ENCODE results near the gene ALKBH1.
"Not testable (repeated sequence)": the region's sequence is repeated elsewhere in the genome, so short reads cannot be mapped to it uniquely, and the experiment has no call there.

ALKBH1 gene

GRCh38 chr14:77707724-77708408 is at the start of gene ALKBH1, which contains the start of gene SLIRP:
Gene ALKBH1 (minus strand): TSS chr14:77708023. CDS start chr14:77708004, 19 bp downstream.
Gene SLIRP (plus strand): TSS chr14:77708103. CDS start chr14:77708112, 9 bp downstream.
- peak; percentile 93 for DNase-seq

GRCh38 chr14:77752799-77753516 is 45.1 kb upstream of the ALKBH1 start:
- no peak for DNase-seq

- DNase-seq, result no peak
Observed at GRCh38 chr14:77752266-77752665, 44.4 kb upstream of the ALKBH1 start.

GRCh38 chr14:77747425-77747824 is 39.6 kb upstream of the ALKBH1 start:
- DNase-seq, result not testable (repeated sequence)

GRCh38 chr14:77746064-77746702 is 38.4 kb upstream of the ALKBH1 start:
- DNase-seq, result no peak

- no peak for DNase-seq
Observed at GRCh38 chr14:77741438-77741837, 33.6 kb upstream of the ALKBH1 start.

GRCh38 chr14:77738559-77739250 is 30.9 kb upstream of the ALKBH1 start:
- no peak for DNase-seq

- DNase-seq, result no peak
Observed at GRCh38 chr14:77730976-77731497, 23.2 kb upstream of the ALKBH1 start.

GRCh38 chr14:77722301-77722700 is 14.5 kb upstream of the ALKBH1 start:
- DNase-seq, result no peak

- no peak for DNase-seq
Observed at GRCh38 chr14:77721437-77721836, 13.6 kb upstream of the ALKBH1 start.

- no peak for DNase-seq
Observed at GRCh38 chr14:77717608-77718305, 9.9 kb upstream of the ALKBH1 start.

GRCh38 chr14:77714926-77715325 is 7.1 kb upstream of the ALKBH1 start:
- DNase-seq, result no peak

GRCh38 chr14:77710364-77710763 is 2.5 kb upstream of the ALKBH1 start:
- no peak for DNase-seq

GRCh38 chr14:77709412-77709811 is 1.6 kb upstream of the ALKBH1 start:
- no peak for DNase-seq

GRCh38 chr14:77708749-77709148 is 926 bp upstream of the ALKBH1 start:
- DNase-seq, result no peak

- peak; percentile 26 for DNase-seq
Observed at GRCh38 chr14:77707355-77707723, 484 bp downstream of the ALKBH1 start.

- no peak for DNase-seq
Observed at GRCh38 chr14:77691259-77691658, 16.6 kb downstream of the ALKBH1 start.

- DNase-seq, result no peak
Observed at GRCh38 chr14:77682158-77682553, 25.7 kb downstream of the ALKBH1 start.

- no peak for DNase-seq
Observed at GRCh38 chr14:77681196-77682157, 26.3 kb downstream of the ALKBH1 start.

- no peak for DNase-seq
Observed at GRCh38 chr14:77674931-77675330, 32.9 kb downstream of the ALKBH1 start.

GRCh38 chr14:77673193-77673592 is 34.6 kb downstream of the ALKBH1 start:
- DNase-seq, result no peak

Data from femur (tissue), 1 donor.